Stimulated activated CD4-positive, alpha-beta T cell treated with anti-CD3 and anti-CD28 coated beads, Interleukin-15, amount 100 ng/mL, for 24 hours (primary cell): ENCODE data around the gene DIP2C.
"Not testable (repeated sequence)": the region's sequence is repeated elsewhere in the genome, so short reads cannot be mapped to it uniquely, and the experiment has no call there.

Experiments
- DNase-seq: peaks from one replicate; pipeline ENCODE4 v3.0.0-alpha.2; 2020

DIP2C gene

DNA sequence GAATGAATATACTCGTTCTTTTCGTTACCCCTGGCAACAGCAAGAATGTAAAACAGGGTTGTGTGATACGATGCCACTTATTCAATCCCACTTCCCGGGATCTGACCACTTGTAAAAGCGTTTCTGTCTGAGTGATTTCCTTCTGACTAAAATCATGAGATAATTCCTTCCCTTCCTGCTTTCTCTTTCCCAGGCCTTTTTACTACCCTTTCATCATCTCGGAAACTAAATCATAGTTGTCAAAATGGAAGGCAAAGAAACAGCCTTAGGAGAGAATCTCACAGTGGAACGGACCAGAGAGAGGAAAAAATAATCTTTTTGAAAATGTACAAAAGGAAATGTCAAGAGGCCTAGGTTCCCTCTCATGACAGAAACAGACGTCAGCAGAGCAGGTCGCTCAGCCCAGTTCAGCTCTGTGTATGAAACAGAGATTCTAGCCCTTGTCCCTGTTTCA is 29.8 kb downstream of the DIP2C start:
- no peak for DNase-seq

DNA sequence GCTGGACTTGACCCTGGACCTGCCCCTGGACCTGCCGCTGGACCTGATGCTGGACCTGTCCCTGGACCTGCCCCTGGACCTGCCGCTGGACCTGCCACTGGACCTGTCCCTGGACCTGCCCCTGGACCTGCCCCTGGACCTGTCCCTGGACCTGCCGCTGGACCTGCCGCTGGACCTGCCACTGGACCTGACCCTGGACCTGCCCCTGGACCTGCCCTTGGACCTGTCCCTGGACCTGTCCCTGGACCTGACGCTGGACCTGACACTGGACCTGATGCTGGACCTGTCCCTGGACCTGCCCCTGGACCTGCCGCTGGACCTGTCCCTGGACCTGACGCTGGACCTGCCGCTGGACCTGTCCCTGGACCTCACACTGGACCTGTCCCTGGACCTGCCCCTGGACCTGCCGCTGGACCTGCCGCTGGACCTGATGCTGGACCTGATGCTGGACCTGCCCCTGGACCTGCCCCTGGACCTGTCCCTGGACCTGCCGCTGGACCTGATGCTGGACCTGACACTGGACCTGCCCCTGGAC is 31.6 kb downstream of the DIP2C start:
- DNase-seq = not testable (repeated sequence)

GRCh38 chr10:656883-657282 is 32.6 kb downstream of the DIP2C start:
- no peak for DNase-seq

DNA sequence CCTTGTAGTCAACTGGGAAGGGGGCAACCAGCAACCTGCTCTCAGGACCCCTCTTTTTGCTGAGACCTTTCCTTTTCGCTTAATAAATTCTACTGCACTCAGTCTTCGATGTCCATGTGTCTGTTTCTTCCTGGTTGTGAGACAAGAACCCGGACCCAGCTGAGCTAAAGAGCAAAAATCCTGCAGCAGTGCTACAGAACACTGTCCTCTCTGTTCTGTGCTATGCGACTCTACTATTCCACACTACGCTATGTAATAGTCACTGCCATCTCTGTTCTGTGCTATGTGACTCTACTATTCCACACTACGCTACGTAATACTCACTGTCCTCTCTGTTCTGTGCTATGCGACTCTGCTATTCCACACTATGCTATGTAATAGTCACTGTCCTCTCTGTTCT is 34.3 kb downstream of the DIP2C start:
- DNase-seq = no peak

GRCh38 chr10:654647-654996 is 34.8 kb downstream of the DIP2C start:
- no peak for DNase-seq

DNA sequence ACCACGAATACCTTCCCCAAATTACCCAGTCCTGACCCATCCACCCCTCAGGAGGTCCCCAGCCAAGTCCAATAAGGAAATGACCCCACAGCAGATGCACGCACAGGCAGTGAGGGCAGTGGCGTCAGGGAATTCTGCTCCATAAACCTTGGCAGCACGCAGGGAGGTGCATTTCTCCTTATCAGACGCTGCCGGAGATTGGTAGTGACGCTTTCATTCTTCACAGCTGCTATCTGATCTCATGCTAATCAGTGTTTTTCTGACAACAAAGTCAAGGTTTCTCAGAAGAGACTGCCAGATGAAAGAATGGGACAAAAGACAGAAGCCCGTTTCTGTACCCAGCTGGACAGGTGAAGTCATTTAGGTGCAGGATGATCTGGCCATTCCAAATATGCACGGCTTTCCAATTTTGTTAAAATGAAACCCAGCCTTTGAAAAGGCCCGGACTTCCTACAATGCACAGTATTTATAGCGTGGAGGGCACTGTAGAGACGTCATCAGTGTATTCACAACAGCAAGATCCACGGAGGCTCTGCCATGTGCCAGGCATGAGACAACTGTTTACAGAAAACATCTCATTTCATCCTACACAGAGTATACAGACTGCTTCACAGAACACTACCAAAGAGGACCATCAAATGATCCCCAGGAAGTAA is 35.3 kb downstream of the DIP2C start:
- DNase-seq = no peak

DNA sequence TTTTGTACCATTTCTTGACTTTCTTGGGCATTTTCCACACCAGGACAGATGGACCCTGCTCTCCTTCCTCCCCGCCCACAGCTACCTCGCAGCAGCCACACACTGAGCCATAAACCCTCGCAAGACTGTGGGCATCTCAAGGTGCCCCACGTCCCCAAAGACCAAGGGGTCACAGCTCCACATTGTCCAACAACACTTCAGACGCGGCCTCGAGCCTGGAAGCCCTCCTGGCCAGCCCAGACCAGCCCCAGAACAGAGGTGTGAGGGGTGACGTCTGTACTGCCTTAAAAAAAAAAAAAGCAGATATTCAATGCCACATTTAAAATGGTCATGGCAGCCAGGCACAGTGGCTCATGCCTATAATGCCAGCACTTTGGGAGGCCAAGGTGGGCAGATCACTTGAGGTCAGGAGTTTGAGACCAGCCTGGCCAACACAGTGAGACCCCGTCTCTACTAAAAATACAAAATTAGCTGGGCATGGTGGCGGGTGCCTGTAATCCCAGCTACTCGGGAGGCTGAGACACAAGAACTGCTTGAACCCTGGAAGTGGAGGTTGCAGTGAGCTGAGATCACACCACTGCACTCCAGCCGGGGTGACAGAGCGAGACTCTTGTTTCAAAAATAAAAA is 36.5 kb downstream of the DIP2C start:
- not testable (repeated sequence) for DNase-seq

GRCh38 chr10:652233-652632 is 37.2 kb downstream of the DIP2C start:
- no peak for DNase-seq

DNA sequence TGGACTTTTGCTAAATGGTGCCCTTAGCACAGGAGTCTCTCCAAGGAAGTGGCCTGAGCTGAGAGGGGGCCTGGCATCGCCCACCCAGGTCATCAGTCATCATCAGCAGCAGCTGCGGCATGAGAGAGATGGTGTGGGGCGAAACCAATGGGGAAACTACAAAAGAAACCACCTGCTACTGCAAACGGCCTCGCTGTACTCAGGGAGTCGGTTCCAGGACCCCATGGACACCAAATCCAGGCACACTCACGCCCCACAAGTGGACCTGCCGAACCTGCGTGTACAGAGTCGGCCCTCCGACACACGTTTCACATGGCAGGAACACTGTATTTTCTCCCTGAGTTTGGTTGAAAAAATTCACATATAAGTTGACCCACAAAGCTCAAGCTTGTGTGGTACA is 37.8 kb downstream of the DIP2C start:
- no peak for DNase-seq

DNA sequence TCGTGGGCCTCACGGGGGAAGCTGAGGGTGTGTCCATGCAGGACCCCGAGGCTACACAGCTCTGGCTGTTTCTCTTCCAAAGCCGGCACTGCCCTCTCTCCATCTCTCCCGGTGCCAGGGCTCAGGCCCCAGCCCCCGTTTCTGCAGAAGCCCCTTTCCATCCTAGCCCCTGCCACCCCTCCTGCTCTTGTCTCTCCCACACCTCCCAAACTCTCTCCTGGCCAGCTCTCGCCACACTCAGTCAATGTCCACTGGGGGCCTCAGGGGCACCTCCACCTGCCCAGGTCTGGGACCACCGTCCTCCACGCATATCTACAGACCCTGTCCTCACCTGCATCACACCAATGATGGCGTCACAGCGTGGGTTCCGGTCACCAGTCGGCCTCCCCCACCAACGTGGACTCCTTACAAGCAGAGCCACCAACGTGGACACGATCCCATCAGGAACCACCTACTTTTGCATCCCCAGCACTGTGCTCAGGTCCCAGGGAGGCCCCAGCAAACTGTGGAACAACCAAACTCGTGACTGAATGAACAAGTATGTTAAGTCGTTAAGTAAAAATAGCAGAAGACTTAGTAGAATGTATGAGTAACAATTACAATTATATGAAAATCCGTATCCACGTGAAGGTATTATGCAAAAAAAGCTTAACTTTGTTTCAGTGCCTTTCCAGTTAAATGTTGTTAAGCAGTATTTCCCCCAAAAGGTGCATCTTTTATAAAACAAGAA is 38.4 kb downstream of the DIP2C start:
- DNase-seq = no peak

- DNase-seq = no peak
Observed at GRCh38 chr10:650441-650851, 39.0 kb downstream of the DIP2C start.

DNA sequence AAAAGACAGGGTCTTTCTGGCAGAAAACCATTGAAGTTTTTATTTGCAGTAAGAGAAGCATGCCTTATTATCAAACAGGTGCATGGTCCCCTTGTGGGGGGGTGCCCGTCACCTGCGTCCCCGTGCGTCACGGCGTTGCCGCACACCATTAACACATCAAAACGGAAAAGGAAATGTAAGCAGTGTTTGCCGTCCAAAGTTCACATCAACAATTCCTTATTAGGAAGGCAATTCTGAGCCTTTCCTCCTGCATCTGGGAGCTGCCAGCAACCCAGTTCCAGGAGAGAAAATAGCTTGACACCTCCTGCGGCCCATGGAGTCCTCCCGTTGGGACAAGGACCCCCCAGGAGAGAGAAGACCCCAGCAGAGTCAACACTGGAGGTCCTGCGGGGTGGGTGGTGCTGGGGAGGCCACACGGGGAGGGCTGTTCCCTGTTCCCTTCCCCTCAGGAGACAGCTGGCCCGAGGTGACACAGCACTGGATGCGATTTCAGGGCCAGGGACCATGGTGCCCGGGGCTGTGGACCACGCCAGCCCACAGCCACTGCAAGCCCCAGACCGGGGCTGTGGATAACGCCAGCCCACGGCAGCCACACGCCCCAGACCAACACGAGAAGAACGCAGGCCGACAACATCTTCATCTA is 39.5 kb downstream of the DIP2C start:
- DNase-seq = no peak

- DNase-seq = no peak
Observed at GRCh38 chr10:649445-649797, 40.0 kb downstream of the DIP2C start.

DNA sequence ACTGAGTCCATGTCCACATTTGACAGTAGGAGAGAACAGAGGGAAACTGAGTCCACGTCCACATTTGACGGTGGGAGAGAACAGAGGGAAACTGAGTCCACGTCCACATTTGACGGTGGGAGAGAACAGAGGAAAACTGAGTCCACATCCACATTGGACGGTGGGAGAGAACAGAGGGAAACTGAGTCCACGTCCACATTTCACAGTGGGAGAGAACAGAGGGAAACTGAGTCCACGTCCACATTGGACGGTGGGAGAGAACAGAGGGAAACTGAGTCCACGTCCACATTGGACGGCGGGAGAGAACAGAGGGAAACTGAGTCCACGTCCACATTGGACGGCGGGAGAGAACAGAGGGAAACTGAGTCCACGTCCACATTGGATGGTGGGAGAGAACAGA is 42.4 kb downstream of the DIP2C start:
- DNase-seq = not testable (repeated sequence)

GRCh38 chr10:646118-646524 is 43.3 kb downstream of the DIP2C start:
- no peak for DNase-seq

- no peak for DNase-seq
Observed at GRCh38 chr10:644943-645334, 44.5 kb downstream of the DIP2C start.

DNA sequence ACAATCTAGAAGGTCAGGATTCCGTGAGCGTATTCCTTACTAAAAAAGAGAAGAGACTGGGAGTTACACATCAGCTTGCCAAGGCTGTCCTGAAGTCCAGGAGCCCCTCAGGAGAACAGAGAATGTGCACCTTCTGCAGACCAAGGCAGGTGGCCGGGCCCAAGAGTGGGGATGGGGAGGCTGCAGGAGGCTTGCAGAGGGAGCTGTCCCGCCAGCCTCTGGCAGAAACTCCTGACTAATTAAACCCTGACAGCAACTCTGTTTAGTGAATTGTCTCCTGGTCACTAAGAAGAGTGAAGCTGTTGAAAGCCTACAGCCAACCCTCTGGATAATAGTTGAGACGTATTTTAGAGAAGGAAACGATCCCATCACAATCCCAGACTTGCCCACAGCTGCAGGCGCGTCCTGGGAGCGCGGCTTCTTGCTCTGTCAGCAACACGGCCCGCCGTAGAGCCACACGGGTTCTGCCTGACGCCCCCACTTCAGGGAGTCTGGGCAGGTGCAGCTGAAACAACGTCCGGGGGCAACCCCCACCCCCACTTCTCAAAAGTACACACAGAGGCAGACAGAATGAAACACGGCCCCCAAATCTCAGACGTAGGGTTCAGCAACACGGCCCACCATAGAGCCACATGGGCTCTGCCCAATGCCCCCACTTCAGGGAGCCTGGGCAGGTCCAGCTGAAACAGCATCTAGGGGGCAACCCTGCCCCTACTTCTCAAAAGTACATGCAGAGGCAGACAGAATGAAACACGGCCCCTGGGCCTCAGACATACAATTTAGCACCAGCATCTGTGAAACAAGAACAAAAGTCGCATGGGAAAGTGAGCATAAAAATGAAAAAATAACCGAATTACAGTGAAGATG is 45.2 kb downstream of the DIP2C start:
- no peak for DNase-seq

DNA sequence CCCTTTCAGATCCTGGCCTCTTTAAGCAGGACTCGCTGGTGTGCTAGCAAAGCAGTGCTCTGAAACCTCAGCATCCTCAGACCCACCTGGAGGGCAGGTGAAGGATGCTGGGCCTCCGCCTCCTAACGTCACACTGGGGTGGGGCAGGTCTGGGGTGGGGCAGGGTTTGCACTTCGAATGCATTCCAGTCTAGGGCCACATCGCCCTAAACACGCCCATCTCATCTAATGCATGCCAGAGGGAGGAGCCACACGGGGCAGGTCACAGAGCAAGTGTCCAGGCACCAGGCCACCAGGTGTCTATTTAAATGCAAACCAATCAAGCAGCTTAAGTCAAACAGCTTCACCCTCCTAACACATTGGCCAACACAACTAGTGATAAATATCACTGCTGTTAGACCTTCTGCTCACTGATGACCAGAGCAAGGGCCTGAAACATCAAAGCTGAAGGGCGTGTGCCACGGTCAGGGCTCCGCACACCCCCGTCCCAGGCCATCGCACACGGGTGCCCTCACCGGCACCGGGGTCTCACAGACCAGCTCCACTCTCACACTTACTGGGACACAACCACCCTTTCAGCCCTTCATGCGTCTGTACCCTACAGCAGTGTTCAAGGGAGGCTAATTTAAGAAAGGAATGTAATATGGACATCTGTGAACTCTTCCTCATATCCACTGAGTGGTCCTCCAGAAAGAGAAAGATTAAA is 47.1 kb downstream of the DIP2C start:
- no peak for DNase-seq

DNA sequence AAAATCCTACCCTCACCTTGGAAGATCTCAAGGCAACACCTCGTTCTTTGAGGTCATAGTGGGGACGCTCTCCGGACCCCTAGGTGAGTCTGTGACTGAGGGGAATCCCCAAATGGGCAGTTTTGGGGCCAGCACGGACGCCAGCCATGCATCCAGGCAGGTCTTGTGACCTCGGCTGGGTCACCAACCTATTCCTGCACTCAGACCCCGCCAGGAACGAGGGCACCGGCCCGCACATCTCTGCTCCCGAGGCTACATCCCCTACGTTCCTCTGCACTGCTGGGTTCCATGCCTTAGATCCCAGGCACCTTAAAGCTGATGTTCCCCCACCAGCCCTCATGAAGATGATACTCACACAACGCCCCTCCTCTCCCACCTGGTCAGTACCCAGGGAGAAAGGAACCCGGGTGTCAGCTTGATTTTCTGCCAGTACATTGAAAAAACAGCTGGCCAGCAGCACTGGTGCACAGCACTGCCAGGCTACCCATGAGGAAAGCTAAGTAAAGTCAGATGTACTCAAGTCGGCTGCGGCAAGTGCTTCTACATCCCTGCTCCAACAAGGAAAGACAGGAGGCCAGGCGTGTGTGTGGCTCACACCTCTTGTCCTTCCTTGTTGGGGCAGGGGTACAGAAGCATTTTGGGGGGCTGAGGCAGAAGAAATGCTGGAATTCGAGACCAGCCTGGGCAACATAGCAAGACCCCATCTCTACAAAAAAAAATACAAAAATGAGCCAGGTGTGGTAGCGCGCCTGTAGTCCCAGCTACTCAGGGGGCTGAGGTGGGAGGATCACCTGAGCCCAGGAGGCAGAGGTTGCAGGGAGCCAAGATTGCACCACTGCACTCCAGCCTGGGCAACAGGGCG is 48.1 kb downstream of the DIP2C start:
- DNase-seq = no peak

GRCh38 chr10:640673-641045 is 48.8 kb downstream of the DIP2C start:
- DNase-seq = no peak
